ENCODE results near the gene PFKL. TPM values are rescaled to one million over a fixed set of nuclear protein-coding genes. Genes with fewer than 3 reads are reported as not detected.

Gene PFKL
- total RNA-seq (2021; fragmentation: NEBNext Ultra II Directional; extraction: Animal tissue kit (Norgen Biotek cat#: 25700)) (76.7 and 82.3 TPM in 2 replicates), polyA plus RNA-seq (2011; rRNA removed) (80.2 and 106 TPM in 2 replicates), polyA minus RNA-seq (2011; rRNA and poly(A)+ RNA removed) (32.1 and 43.0 TPM in 2 replicates)
- 87.2 TPM for polyA plus RNA-seq (2011; cell fraction: cytosol; rRNA removed)
- 210 TPM for polyA plus RNA-seq (2011; cell fraction: nucleus; rRNA removed)
- polyA plus RNA-seq (2012, experiment 1 of 2), result 40.8 to 95.9 TPM (median 88.0 TPM) in 4 replicates
- polyA plus RNA-seq (2012, experiment 2 of 2), result 60.1 TPM
- polyA plus RNA-seq (2013, experiment 1 of 2), result 42.3 TPM
- polyA plus RNA-seq (2013, experiment 2 of 2), result 40.2 TPM
- polyA minus RNA-seq (2011; cell fraction: cytosol; rRNA and poly(A)+ RNA removed), result 45.9 TPM
- polyA minus RNA-seq (2011; cell fraction: nucleus; rRNA and poly(A)+ RNA removed), result 49.0 TPM
- long read RNA-seq, experiment 1, transcript PFKL-201 (22 exons, 2,912 nt), result major isoform, 7 of 54 reads
- long read RNA-seq, experiment 1, transcript PFKL-204 (10 exons, 2,818 nt), result minor isoform, 5 of 54 reads
- long read RNA-seq, experiment 1, partial matches to known transcripts, result 32 of 54 reads
- long read RNA-seq, experiment 1, other reads (novel, unspliced or antisense), result 6 of 54 reads
- long read RNA-seq, experiment 2, partial matches to known transcripts, result 6 of 6 reads
- long read RNA-seq, experiment 2, other reads (novel, unspliced or antisense), result 0 of 6 reads

DNA sequence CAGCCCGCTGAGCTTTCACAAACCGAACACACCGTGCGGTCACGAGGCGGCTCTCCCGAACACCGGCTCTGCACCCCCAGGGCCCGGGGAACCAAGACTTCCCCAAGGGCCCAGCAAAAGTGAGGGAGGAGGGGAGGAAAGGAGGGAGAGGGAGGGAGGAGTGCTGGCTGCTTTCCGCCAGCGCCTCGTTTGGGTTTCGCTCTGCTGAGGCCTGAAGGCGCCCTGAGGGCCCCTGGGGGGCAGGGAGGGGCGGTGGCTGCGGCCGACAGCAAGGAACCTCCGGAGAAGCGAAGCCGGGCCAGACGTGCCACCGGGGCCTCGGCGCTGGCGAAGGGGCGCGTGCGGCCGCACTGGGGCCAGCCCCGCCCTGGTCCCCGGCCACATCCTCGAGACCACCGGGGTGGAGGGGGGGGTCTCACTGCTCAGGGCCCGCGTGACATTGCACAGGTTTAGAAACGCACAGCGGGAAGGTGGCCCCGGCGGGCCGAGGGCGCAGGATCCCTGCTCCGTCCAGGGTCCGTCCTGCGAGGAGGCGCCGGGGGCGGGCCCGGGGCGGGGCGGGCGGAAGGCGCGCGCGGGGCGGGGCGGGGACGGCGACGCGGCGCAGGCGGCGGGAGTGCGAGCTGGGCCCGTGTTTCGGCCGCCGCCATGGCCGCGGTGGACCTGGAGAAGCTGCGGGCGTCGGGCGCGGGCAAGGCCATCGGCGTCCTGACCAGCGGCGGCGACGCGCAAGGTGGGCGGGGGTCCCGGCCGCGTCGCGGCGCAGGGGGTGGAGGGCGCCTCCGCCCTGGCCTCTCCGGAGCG is at the start of gene PFKL:
TSS of gene PFKL (plus strand) at position 596 of the 804 bp plus-strand sequence. CDS start at position 649, 53 bp downstream.
- Histone ChIP-seq H3K9me3 (ENCODE audit: insufficient read depth in 2 of 2, low read depth in 1 of 2, low read length in 1 of 2) (no peaks in the 10 kb centered on the region), H4K20me1 (replicated peaks in 1 of 2; ENCODE audit: control insufficient read depth in 1 of 2, insufficient read depth in 2 of 2, low read length in 2 of 2) (peaks cover 6 to 12% of the 10 kb centered on the region in 2 experiments), H3K79me1 (ENCODE audit: low read depth, low read length) (peaks cover 6% of the 10 kb centered on the region; the same call in 1 of the 2 replicates), H3K79me2 (ENCODE audit: control insufficient read depth in 1 of 2, insufficient read depth in 2 of 2, low read length in 2 of 2) (peaks cover 0 to 3% of the 10 kb centered on the region in 2 experiments; a peak in 1 of 4 replicates), H2BK20ac (ENCODE audit: low read length) (no peak within 1 kb of the TSS), H2AK5ac (ENCODE audit: low read depth, low read length) (no peak within 1 kb of the TSS), H2BK12ac (ENCODE audit: low read depth, low read length) (0 out of 2 replicates have a peak within 1 kb of the TSS, but pooled peaks have one; percentile 4), H3K4me3 (ENCODE audit: extremely low read depth in 1 of 4, insufficient read depth in 2 of 4, low read depth in 3 of 4, low read length in 4 of 4) (peak within 1 kb of the TSS; percentile 55 to 68 (median 64)), H3K27ac (ENCODE audit: low read depth, low read length) (no peak within 1 kb of the TSS; the same call in 1 of the 2 replicates), H3K4ac (replicated peaks; ENCODE audit: insufficient read length, low read depth, low read length) (peak within 1 kb of the TSS; percentile 9), H3K27me3 (replicated peaks in 1 of 4; ENCODE audit: control insufficient read depth in 3 of 4, extremely low read depth in 1 of 4, insufficient read depth in 3 of 4, low read length in 3 of 4) (peaks cover 0 to 3% (median 0%) of the 10 kb centered on the region in 4 experiments; a peak in 2 of 7 replicates), H3K23me2 (ENCODE audit: low read depth, low read length) (peaks cover 12% of the 10 kb centered on the region; the same call in 1 of the 2 replicates), H4K91ac (replicated peaks; ENCODE audit: insufficient read length, low read length) (peak within 1 kb of the TSS; percentile 4), H3K9ac (replicated peaks in 1 of 4; ENCODE audit: extremely low read depth in 1 of 4, low read depth in 3 of 4, low read length in 3 of 4) (peak within 1 kb of the TSS in 2 of 4 experiments; percentile 15 to 56; a peak in 3 of 7 replicates), H4K8ac (ENCODE audit: extremely low read depth, insufficient read depth, low read length) (peak within 1 kb of the TSS; percentile 71), H2AFZ (ENCODE audit: low read length) (peak within 1 kb of the TSS; percentile 80), H2BK15ac (ENCODE audit: low read length) (peak within 1 kb of the TSS; percentile 20; the same call in 1 of the 2 replicates), H3K56ac (replicated peaks; ENCODE audit: insufficient read length, low read depth, low read length) (no peak within 1 kb of the TSS), H4K5ac (ENCODE audit: insufficient read length, low read depth, low read length) (peak within 1 kb of the TSS; percentile 90), H3K23ac (ENCODE audit: insufficient read length) (no peak within 1 kb of the TSS), H2BK5ac (ENCODE audit: low read depth, low read length) (peak within 1 kb of the TSS; percentile 60; the same call in 1 of the 2 replicates), H3K4me2 (ENCODE audit: insufficient read depth in 1 of 2, low read depth in 2 of 2, low read length in 2 of 2) (peak within 1 kb of the TSS; percentile 89 to 90), H3K14ac (ENCODE audit: insufficient read length) (no peak within 1 kb of the TSS), H3K36me3 (ENCODE audit: control insufficient read depth in 2 of 4, insufficient read depth in 4 of 4, low read length in 3 of 4) (no peaks in the 10 kb centered on the region), H2BK120ac (replicated peaks; ENCODE audit: low read depth, low read length) (no peak within 1 kb of the TSS), H3K4me1 (replicated peaks in 1 of 4; ENCODE audit: control insufficient read depth in 3 of 4, insufficient read depth in 4 of 4, low read length in 3 of 4) (peaks cover 0 to 19% (median 5%) of the 10 kb centered on the region in 4 experiments; a peak in 5 of 7 replicates), H3K18ac (ENCODE audit: extremely low read depth, low read length) (peak within 1 kb of the TSS; percentile 71)
- FAIRE-seq (no peak), DNase-seq (ENCODE audit: low read depth in 1 of 2, low spot score in 2 of 2) (peak; percentile 29 to 83)
- ChIA-PET CTCF (ENCODE audit: partially characterized antibody) (interaction anchor here (1.0 to 2.0 kb wide), 5 partner anchors 9 to 180 kb away, joined by 3 to 7 read pairs (median 3); partner anchors contain the start of gene TRPM2), POLR2A (ENCODE audit: partially characterized antibody) (no interaction called here)
- WGBS, 2 experiments (ENCODE audit: extremely low coverage in 1 of 2, insufficient coverage in 1 of 2, insufficient read length in 1 of 2, insufficient replicate concordance in 2 of 2, low coverage in 1 of 2, low lambda C conversion rate in 2 of 2, missing lambda C conversion rate in 1 of 2), result 1% methylated on average over 26 of the region's 94 CpGs; no CpG with 5 or more reads in 1 of the 2 experiments
- TF ChIP-seq RNF2 (IDR thresholded peaks at IDR 0.05; ENCODE audit: borderline replicate concordance, low read depth, low read length, missing control alignments, poor library complexity, severe bottlenecking) (no peak), EP300 (IDR thresholded peaks at IDR 0.05; ENCODE audit: borderline replicate concordance in 1 of 2, low read depth in 2 of 2, low read length in 2 of 2) (peak in 1 of 2 experiments; percentile 70; a peak in 1 of 3 replicates), ASH2L (IDR thresholded peaks at IDR 0.05; ENCODE audit: low read length) (peak; percentile 47), TAF1 (IDR thresholded peaks at IDR 0.05; ENCODE audit: low read depth, low read length) (0 out of 2 replicates have a peak, but pooled peaks have one; percentile 27), EZH2 (IDR thresholded peaks at IDR 0.05; ENCODE audit: low read depth, low read length, severe bottlenecking) (no peak)

Measured in H1 (cell line).